ENCODE results near the gene KANK3. TPM values are rescaled to one million over a fixed set of nuclear protein-coding genes. Genes with fewer than 3 reads are reported as not detected.

The KANK3 gene
- total RNA-seq, 1 donor from 2014 or later, result 0.11 TPM

DNA sequence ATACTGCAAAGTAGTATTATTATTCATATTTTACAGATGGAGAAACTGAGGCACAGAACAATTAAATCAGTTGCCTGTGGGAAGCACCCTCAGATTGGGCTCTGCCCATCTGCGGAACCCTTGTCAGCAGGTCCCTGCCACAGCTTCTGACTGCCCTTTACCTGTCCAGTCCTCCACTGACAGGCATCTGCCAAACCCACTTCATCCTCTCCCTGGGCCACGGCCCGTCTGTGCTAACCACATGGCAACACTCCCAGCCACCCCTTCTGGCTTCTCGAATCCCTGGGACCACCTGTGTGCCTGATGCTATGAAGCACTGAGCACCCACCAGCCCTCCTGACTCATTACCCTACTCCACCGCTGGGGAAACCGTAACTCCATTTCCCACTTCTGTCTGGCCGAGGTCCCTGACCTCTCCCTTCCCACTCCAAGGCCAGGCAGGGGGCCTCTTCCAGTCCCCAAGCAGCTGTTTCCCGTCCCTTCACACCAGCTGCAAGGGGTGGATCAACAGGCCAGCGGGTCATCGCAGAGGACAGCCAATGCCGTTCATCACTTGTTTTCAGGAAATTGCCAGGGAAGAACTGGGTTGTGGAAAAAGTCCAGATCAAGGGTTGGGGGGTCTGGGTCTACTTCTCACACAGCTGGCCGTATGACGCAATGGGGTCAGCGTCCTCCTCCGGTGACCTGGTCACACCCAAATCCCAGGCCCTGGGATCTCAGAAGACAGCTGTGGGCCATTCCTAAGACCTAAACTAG, 2.5 kb downstream of the KANK3 start:
- peak; percentile 43 for DNase-seq (ENCODE audit: low read depth)

GRCh38 chr19:8338835-8339234, 4.2 kb downstream of the KANK3 start:
- no peak for DNase-seq (ENCODE audit: low read depth)

DNA sequence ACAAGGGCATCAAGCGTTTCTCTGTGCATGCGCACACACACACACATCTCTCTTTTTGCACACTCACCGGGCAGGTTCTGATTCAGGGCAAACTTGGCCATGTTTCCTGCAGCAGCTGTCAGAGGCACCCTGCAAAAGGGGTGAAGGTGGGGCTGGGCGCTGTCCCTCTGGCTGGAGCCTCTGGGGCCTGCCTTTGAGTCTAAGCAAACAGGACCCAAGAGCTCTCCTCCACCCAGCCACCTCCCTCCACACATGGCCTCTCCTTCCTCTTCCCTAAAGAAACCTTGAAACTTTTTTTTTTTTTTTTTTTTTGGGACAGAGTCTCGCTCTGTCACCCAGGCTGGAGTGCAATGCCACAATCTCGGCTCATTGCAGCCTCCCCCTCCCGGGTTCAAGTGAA, 5.3 kb downstream of the KANK3 start:
- no peak for DNase-seq (ENCODE audit: low read depth)

DNA sequence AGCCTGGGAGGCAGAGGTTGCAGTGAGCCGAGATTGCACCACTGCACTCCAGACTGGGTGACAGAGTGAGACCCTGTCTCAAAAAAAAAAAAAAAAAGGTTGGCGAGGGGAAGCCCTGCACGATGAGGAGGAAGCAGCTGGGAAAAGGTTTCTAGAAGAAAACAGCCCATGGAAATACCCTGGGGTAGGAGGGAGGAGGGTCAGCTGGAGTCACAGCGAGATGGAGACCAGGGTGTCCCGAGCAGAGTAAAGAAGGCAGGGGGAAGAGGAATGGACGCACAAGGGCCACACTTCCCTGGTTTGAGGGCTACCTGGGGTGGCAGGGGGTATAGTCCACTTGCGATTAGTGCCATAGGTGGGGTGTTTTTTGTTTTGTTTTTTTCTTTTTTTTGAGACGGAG, 6.4 kb downstream of the KANK3 start:
- no peak for DNase-seq (ENCODE audit: low read depth)

- no peak for DNase-seq (ENCODE audit: low read depth)
Measured at GRCh38 chr19:8336072-8336569, 6.9 kb downstream of the KANK3 start.

- no peak for DNase-seq (ENCODE audit: low read depth)
Measured at GRCh38 chr19:8335343-8336071, 7.6 kb downstream of the KANK3 start.

- peak; percentile 80 for DNase-seq (ENCODE audit: low read depth)
Measured at GRCh38 chr19:8334458-8335342, 8.4 kb downstream of the KANK3 start.

DNA sequence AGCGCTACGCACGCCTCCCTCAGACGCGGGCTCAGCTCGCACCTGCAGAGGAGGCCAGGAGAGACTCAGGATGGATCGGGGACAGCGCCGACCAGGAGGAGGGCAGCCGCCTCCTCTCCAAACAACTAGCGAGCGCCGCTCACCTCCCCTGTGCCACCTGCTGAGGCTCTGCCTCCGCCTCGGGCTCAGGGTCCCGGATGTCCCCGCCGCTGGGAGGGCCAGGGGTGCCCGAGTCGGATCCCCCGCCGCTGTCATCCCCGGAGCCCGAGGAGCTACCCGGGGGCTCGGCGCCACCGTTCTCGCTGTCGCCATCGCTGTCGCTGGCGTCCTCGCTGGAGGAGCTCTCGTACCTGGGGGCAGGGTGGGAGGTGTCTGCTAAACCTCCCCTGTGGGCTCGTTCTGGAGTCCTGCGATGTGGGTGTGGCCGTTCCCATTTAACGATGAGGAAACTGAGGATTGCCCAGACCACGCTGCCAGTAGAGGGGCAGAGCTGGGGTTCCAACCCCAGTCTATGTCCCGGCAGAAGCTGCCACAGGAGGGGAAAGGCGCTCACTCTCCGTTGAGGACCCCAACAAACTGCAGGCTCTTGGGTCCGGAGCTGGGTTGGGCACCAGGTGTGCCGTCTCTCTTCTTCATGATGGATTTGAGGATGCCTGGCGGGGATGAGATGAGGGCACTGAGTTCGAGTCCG, 9.2 kb downstream of the KANK3 start:
- DNase-seq (ENCODE audit: low read depth), result no peak

DNA sequence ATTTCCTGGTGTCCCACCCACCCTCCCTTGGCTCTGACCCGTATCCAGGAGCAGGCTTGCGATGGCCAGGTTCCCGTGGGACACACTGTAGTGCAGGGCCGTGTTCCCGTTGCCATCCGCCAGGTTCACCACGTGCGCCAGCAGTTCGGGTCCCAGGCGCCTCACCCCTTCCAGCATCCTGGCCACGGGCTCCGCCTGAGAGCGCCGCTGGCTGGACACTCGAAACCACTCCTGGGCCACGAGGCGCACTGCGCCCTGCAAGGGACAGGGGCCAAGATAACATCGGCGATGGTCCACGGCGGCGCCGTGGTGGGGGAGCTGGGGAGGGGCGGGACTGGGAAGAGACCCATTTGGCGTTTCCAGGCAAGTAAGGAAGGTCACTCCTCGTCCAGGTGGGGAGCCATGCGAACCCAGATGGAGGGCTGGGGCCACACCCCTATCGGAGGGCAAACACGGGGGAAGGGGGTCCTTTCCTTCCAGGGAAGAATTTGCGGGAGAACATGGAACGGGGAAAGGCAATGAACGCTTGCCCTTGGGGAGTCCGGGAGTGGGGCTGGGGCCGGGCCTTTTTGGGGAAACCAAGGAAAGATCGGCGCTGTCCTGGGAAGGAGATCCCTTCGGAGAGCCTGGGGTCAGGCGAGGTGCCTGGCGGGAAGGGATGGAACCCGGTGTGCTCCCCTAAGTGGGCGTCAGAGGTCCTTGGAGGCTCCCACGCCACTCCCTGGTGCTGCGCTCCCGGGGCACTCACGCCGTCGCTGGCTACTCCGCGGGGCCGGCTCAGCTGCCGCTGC, 9.9 kb downstream of the KANK3 start:
- no peak for DNase-seq (ENCODE audit: low read depth)

- no peak for DNase-seq (ENCODE audit: low read depth)
Measured at GRCh38 chr19:8331263-8331845, 11.7 kb downstream of the KANK3 start.

DNA sequence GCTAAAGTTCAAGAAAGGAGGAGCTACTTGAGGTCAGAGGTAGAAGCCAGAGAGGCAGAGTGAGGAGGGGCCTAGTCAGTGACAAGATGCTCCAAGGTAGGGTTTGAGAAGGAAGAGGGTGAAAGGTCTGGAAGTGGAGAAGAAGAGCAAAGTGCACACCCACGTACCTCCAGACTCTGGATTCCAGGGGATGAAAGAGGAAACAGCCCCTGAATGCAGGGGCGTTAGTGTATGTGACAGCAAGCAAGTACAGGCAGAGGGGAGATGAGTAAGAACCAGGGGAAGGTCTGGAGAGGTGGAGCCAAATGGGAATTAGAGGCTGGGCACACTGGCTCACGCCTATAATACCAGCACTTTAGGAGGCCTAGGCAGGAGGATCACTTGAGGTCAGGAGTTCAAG, 13.1 kb downstream of the KANK3 start:
- DNase-seq (ENCODE audit: low read depth), result no peak

DNA sequence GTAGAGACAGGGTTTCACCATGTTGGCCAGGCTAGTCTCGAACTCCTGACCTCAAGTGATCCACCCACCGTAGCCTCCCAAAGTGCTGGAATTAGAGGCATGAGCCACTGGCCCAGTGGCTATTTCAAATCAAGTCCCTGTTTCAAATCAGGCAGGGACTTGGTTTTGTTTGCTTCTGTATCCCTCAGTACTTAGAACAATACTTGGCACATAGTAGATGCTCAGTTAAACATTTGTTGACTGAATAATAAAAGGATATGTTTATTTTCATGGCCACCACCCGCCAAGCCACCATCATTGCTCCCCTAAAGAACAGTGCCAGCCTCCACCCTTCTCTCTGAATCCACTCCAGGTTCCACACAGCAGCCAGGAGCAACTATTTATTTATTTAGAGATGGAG, 17.6 kb downstream of the KANK3 start:
- DNase-seq (ENCODE audit: low read depth), result no peak

DNA sequence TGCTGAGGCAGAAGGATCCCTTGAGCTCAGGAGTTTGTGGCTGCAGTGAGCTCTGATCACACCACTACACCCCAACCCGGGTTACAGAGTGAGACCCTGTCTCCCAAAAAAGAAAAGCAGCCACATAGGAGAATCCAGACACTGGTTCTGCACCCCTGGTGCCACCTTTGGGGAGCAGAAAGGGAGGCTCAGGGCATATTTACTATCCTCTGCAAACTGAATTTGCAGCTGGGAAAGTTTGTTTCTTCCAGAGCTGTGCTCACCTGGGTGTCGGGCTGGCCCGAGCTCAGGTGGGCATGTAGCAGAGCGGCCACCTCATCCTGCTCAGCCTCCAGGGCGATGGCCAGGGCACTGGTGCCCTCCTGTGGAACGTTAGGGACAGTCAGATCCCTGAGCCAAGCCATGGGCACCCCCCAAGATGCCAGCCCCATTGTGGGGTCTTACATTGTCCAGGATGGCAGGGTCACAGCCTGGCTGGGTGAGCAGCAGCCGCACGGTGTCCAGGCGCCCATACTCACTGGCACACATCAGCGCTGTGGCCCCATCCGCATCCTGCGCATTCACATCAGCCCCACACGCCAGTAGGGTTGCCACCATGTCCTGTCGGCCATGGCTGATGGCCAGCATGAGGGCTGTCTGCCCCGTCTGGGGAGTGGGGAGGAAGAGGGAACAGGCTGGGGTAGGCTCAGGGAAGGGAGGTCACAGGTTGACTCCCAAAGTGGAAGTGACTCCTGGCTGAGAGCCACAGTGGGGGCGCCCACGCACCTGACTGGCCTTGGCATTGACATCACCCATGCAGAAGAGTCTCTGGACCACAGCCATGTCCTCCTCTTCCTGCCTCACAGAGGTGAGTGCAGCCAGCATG, 18.6 kb downstream of the KANK3 start:
- no peak for DNase-seq (ENCODE audit: low read depth)

- DNase-seq (ENCODE audit: low read depth), result no peak
Measured at GRCh38 chr19:8323781-8324185, 19.3 kb downstream of the KANK3 start.

DNA sequence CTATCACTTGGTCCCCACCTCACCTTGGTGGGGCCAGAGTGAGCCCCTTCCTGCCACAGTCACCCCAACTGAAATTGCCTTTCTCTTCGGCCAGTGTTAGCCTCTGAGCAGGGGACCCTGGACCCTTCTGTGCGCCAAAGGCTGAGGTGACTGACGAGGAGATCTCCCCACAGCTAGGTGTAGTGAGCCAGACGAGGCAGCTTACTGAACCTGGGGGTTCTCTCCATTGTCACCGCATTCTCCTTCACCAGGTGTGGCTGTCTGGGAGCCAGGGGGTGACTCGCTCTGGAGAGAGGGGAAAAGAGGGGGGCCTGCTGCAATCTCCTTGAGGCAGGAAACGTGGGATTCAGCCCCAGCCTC, 20.4 kb downstream of the KANK3 start:
- DNase-seq (ENCODE audit: low read depth), result no peak

DNA sequence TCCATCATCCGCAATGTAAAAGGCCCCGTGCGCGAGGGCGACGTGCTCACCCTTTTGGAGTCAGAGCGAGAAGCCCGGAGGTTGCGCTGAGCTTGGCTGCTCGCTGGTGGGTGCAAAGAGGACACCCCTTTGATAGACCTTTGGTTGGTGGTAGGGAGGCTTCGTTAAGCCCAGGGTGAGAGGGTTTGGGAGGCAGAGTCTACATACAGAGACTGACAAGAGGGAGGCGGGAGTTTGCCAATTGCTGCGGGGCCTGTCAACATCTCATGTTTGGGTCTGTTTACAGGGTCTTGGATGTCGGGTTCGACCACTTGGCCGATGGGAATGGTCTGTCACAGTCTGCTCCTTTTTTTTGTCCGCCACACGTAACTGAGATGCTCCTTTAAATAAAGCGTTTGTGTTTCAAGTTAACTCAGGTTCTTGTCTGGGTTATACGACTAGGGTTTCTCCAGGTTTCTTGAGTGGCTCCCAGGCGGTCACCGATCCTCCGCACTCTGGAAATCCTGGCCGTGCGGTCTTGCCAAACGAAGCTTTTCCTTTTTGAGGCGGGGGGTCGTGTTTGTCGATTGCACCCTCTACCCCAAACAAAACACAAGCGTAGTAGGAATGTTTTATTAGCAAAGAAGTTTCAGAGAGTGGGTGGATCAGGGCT, 20.9 kb downstream of the KANK3 start:
- no peak for DNase-seq (ENCODE audit: low read depth)

- peak; percentile 95 for DNase-seq (ENCODE audit: low read depth)
Measured at GRCh38 chr19:8321067-8321985, 21.7 kb downstream of the KANK3 start, which contains the start of the genes NDUFA7 and RPS28. Gene NDUFA7, minus strand, starts transcription at chr19:8321375. Its CDS starts 17 bp downstream, at chr19:8321358. Gene RPS28, plus strand, starts transcription at chr19:8321496. Its CDS starts 35 bp downstream, at chr19:8321531.
